ENCODE data around the gene RNF217.

Gene RNF217

GRCh38 chr6:124949706-124950105 is 12.5 kb upstream of the RNF217 start:
- Mint-ChIP-seq H3K36me3 (ENCODE audit: insufficient read depth) (no peaks in the 10 kb centered on the region), H3K9me3 (peaks cover 2% of the 10 kb centered on the region), H3K27me3 (peaks cover 1% of the 10 kb centered on the region), H3K4me1 (no peaks in the 10 kb centered on the region), H3K4me3 (no peak overlapping the region), H3K27ac (ENCODE audit: low read depth) (no peak overlapping the region)
- ATAC-seq (replicated peaks; ENCODE audit: extremely low read depth, poor library complexity, severe bottlenecking) (no peak), DNase-seq (ENCODE audit: low spot score in 2 of 2) (no peak)

GRCh38 chr6:124953808-124954207 is 8.4 kb upstream of the RNF217 start:
- peaks cover 13% of the 10 kb centered on the region for H3K9me3 Mint-ChIP-seq
- no peak for ATAC-seq (replicated peaks; ENCODE audit: extremely low read depth, poor library complexity, severe bottlenecking)
- H3K4me1 Mint-ChIP-seq: no peaks in the 10 kb centered on the region
- H3K4me3 Mint-ChIP-seq: no peak overlapping the region
- DNase-seq (ENCODE audit: low spot score in 2 of 2): no peak
- H3K36me3 Mint-ChIP-seq (ENCODE audit: insufficient read depth): no peaks in the 10 kb centered on the region
- peaks cover 8% of the 10 kb centered on the region for H3K27me3 Mint-ChIP-seq
- no peak overlapping the region for H3K27ac Mint-ChIP-seq (ENCODE audit: low read depth)

- H3K4me1 Mint-ChIP-seq: no peaks in the 10 kb centered on the region
- H3K36me3 Mint-ChIP-seq (ENCODE audit: insufficient read depth): no peaks in the 10 kb centered on the region
- H3K27ac Mint-ChIP-seq (ENCODE audit: low read depth): no peak overlapping the region
- ATAC-seq (replicated peaks; ENCODE audit: extremely low read depth, poor library complexity, severe bottlenecking) (no peak), DNase-seq (ENCODE audit: low spot score in 2 of 2) (no peak)
- no peak overlapping the region for H3K4me3 Mint-ChIP-seq
- H3K27me3 Mint-ChIP-seq: peaks cover 12% of the 10 kb centered on the region
- H3K9me3 Mint-ChIP-seq: peaks cover 13% of the 10 kb centered on the region
Observed at GRCh38 chr6:124955108-124955856, 7.0 kb upstream of the RNF217 start.

- H3K9me3 Mint-ChIP-seq: peaks cover 13% of the 10 kb centered on the region
- H3K4me1 Mint-ChIP-seq: no peaks in the 10 kb centered on the region
- DNase-seq (ENCODE audit: low spot score in 2 of 2): no peak
- no peaks in the 10 kb centered on the region for H3K36me3 Mint-ChIP-seq (ENCODE audit: insufficient read depth)
- H3K27me3 Mint-ChIP-seq: peaks cover 19% of the 10 kb centered on the region
- no peak for ATAC-seq (replicated peaks; ENCODE audit: extremely low read depth, poor library complexity, severe bottlenecking)
- no peak overlapping the region for H3K27ac Mint-ChIP-seq (ENCODE audit: low read depth)
- H3K4me3 Mint-ChIP-seq: no peak overlapping the region
Observed at GRCh38 chr6:124956018-124956417, 6.2 kb upstream of the RNF217 start.

- H3K36me3 Mint-ChIP-seq (ENCODE audit: insufficient read depth): no peaks in the 10 kb centered on the region
- H3K27me3 Mint-ChIP-seq: peaks cover 30% of the 10 kb centered on the region
- peaks cover 13% of the 10 kb centered on the region for H3K9me3 Mint-ChIP-seq
- ATAC-seq (replicated peaks; ENCODE audit: extremely low read depth, poor library complexity, severe bottlenecking) (no peak), DNase-seq (ENCODE audit: low spot score in 2 of 2) (no peak)
- H3K27ac Mint-ChIP-seq (ENCODE audit: low read depth): no peak overlapping the region
- no peak overlapping the region for H3K4me3 Mint-ChIP-seq
- H3K4me1 Mint-ChIP-seq: peaks cover 6% of the 10 kb centered on the region
Observed at GRCh38 chr6:124958149-124958548, 4.1 kb upstream of the RNF217 start.

- no peaks in the 10 kb centered on the region for H3K36me3 Mint-ChIP-seq (ENCODE audit: insufficient read depth)
- ATAC-seq (replicated peaks; ENCODE audit: extremely low read depth, poor library complexity, severe bottlenecking): no peak
- DNase-seq (ENCODE audit: low spot score in 2 of 2): no peak
- peaks cover 37% of the 10 kb centered on the region for H3K27me3 Mint-ChIP-seq
- peaks cover 18% of the 10 kb centered on the region for H3K9me3 Mint-ChIP-seq
- H3K4me3 Mint-ChIP-seq: no peak overlapping the region
- no peak overlapping the region for H3K27ac Mint-ChIP-seq (ENCODE audit: low read depth)
- H3K4me1 Mint-ChIP-seq: peaks cover 6% of the 10 kb centered on the region
Observed at GRCh38 chr6:124958759-124959354, 3.4 kb upstream of the RNF217 start.

GRCh38 chr6:124960757-124961463 is 1.3 kb upstream of the RNF217 start:
- Mint-ChIP-seq H3K27ac (ENCODE audit: low read depth) (no peak overlapping the region), H3K27me3 (peaks cover 38% of the 10 kb centered on the region), H3K9me3 (peaks cover 10% of the 10 kb centered on the region), H3K4me1 (peaks cover 6% of the 10 kb centered on the region), H3K36me3 (ENCODE audit: insufficient read depth) (no peaks in the 10 kb centered on the region), H3K4me3 (no peak overlapping the region)
- ATAC-seq (replicated peaks; ENCODE audit: extremely low read depth, poor library complexity, severe bottlenecking) (no peak), DNase-seq (ENCODE audit: low spot score in 2 of 2) (no peak)

- H3K9me3 Mint-ChIP-seq: peaks cover 9% of the 10 kb centered on the region
- DNase-seq (ENCODE audit: low spot score in 2 of 2): no peak
- H3K4me3 Mint-ChIP-seq: peak overlapping the region; percentile 60
- peaks cover 38% of the 10 kb centered on the region for H3K27me3 Mint-ChIP-seq
- no peak overlapping the region for H3K27ac Mint-ChIP-seq (ENCODE audit: low read depth)
- no peaks in the 10 kb centered on the region for H3K36me3 Mint-ChIP-seq (ENCODE audit: insufficient read depth)
- peaks cover 6% of the 10 kb centered on the region for H3K4me1 Mint-ChIP-seq
- ATAC-seq (replicated peaks; ENCODE audit: extremely low read depth, poor library complexity, severe bottlenecking): no peak
Observed at GRCh38 chr6:124961464-124961776, 817 bp upstream of the RNF217 start.

- peaks cover 38% of the 10 kb centered on the region for H3K27me3 Mint-ChIP-seq
- no peak for DNase-seq (ENCODE audit: low spot score in 2 of 2)
Observed at GRCh38 chr6:124962639-124963415, 590 bp downstream of the RNF217 start.

GRCh38 chr6:124963416-124963785 is 1.2 kb downstream of the RNF217 start:
- H3K27me3 Mint-ChIP-seq: peaks cover 38% of the 10 kb centered on the region
- peak overlapping the region; percentile 39 for H3K4me3 Mint-ChIP-seq
- H3K4me1 Mint-ChIP-seq: peaks cover 6% of the 10 kb centered on the region
- ATAC-seq (replicated peaks; ENCODE audit: extremely low read depth, poor library complexity, severe bottlenecking): no peak
- peaks cover 1% of the 10 kb centered on the region for H3K36me3 Mint-ChIP-seq (ENCODE audit: insufficient read depth)
- peaks cover 5% of the 10 kb centered on the region for H3K9me3 Mint-ChIP-seq
- DNase-seq (ENCODE audit: low spot score in 2 of 2): no peak
- H3K27ac Mint-ChIP-seq (ENCODE audit: low read depth): no peak overlapping the region

More at GRCh38 chr6:124962639-124963415, 590 bp downstream of the RNF217 start:
- no peaks in the 10 kb centered on the region for H3K36me3 Mint-ChIP-seq (ENCODE audit: insufficient read depth)
- ATAC-seq (replicated peaks; ENCODE audit: extremely low read depth, poor library complexity, severe bottlenecking): no peak
- peaks cover 5% of the 10 kb centered on the region for H3K9me3 Mint-ChIP-seq
- peaks cover 6% of the 10 kb centered on the region for H3K4me1 Mint-ChIP-seq
- H3K27ac Mint-ChIP-seq (ENCODE audit: low read depth): no peak overlapping the region
- peak overlapping the region; percentile 39 for H3K4me3 Mint-ChIP-seq

- H3K27ac Mint-ChIP-seq (ENCODE audit: low read depth): no peak overlapping the region
- no peak for DNase-seq (ENCODE audit: low spot score in 2 of 2)
- H3K4me3 Mint-ChIP-seq: no peak overlapping the region
- H3K4me1 Mint-ChIP-seq: peaks cover 6% of the 10 kb centered on the region
- H3K36me3 Mint-ChIP-seq (ENCODE audit: insufficient read depth): peaks cover 2% of the 10 kb centered on the region
- H3K9me3 Mint-ChIP-seq: peaks cover 5% of the 10 kb centered on the region
- ATAC-seq (replicated peaks; ENCODE audit: extremely low read depth, poor library complexity, severe bottlenecking): no peak
- H3K27me3 Mint-ChIP-seq: peaks cover 38% of the 10 kb centered on the region
Observed at GRCh38 chr6:124963831-124964763, 1.9 kb downstream of the RNF217 start.

GRCh38 chr6:124964764-124965105 is 2.5 kb downstream of the RNF217 start:
- ATAC-seq (replicated peaks; ENCODE audit: extremely low read depth, poor library complexity, severe bottlenecking) (no peak), DNase-seq (ENCODE audit: low spot score in 2 of 2) (no peak)
- peaks cover 38% of the 10 kb centered on the region for H3K27me3 Mint-ChIP-seq
- H3K4me1 Mint-ChIP-seq: peaks cover 6% of the 10 kb centered on the region
- H3K4me3 Mint-ChIP-seq: no peak overlapping the region
- H3K27ac Mint-ChIP-seq (ENCODE audit: low read depth): no peak overlapping the region
- H3K36me3 Mint-ChIP-seq (ENCODE audit: insufficient read depth): peaks cover 2% of the 10 kb centered on the region
- H3K9me3 Mint-ChIP-seq: peaks cover 5% of the 10 kb centered on the region

Measured in central memory CD8-positive, alpha-beta T cell (primary cell).